ENCODE data around the gene RNF144B. TPM values are rescaled to one million over a fixed set of nuclear protein-coding genes. Genes with fewer than 3 reads are reported as not detected.
"Not testable (repeated sequence)": the region's sequence is repeated elsewhere in the genome, so short reads cannot be mapped to it uniquely, and the experiment has no call there.

Gene RNF144B
- total RNA-seq, 1 donor from 2014 or later, result 14.7 TPM

DNA sequence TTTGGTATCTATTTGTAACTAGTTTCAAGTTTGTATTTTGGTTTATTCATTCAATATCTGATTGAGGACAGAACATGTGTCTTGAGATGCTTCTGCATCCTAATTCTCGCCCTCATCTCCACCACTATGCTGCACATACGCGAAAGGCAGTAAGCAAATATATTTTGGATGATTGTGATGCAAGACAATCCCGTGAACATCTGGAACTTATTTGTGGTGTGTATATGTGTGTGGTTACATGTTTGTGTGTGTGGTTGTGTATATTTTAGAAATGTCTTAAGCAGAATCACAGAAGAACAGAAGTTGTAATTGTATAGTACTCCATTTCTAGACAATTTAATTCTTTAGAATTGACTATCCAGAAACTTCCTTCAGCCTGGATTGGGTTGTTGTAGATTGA lies 35.1 kb upstream of the RNF144B start:
- H3K27me3 Mint-ChIP-seq (ENCODE audit: unreplicated experiment), result no peaks in the 10 kb centered on the region
- TF ChIP-seq, protein P1, sequence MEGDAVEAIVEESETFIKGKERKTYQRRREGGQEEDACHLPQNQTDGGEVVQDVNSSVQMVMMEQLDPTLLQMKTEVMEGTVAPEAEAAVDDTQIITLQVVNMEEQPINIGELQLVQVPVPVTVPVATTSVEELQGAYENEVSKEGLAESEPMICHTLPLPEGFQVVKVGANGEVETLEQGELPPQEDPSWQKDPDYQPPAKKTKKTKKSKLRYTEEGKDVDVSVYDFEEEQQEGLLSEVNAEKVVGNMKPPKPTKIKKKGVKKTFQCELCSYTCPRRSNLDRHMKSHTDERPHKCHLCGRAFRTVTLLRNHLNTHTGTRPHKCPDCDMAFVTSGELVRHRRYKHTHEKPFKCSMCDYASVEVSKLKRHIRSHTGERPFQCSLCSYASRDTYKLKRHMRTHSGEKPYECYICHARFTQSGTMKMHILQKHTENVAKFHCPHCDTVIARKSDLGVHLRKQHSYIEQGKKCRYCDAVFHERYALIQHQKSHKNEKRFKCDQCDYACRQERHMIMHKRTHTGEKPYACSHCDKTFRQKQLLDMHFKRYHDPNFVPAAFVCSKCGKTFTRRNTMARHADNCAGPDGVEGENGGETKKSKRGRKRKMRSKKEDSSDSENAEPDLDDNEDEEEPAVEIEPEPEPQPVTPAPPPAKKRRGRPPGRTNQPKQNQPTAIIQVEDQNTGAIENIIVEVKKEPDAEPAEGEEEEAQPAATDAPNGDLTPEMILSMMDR (IDR thresholded peaks at IDR 0.05), result no peak
- H3K4me1 Mint-ChIP-seq (ENCODE audit: unreplicated experiment), result no peaks in the 10 kb centered on the region
- no peak overlapping the region for H3K27ac Mint-ChIP-seq (ENCODE audit: unreplicated experiment)
- H3K9me3 Mint-ChIP-seq (ENCODE audit: unreplicated experiment), result peaks cover 2% of the 10 kb centered on the region
- no peak overlapping the region for H3K4me3 Mint-ChIP-seq (ENCODE audit: unreplicated experiment)
- H3K36me3 Mint-ChIP-seq (ENCODE audit: unreplicated experiment), result no peaks in the 10 kb centered on the region
- no peak for DNase-seq (ENCODE audit: extremely low spot score, unreplicated experiment)

- no peaks in the 10 kb centered on the region for H3K4me1 Mint-ChIP-seq (ENCODE audit: unreplicated experiment)
- H3K4me3 Mint-ChIP-seq (ENCODE audit: unreplicated experiment), result no peak overlapping the region
- no peaks in the 10 kb centered on the region for H3K27me3 Mint-ChIP-seq (ENCODE audit: unreplicated experiment)
- peaks cover 5% of the 10 kb centered on the region for H3K9me3 Mint-ChIP-seq (ENCODE audit: unreplicated experiment)
- H3K27ac Mint-ChIP-seq (ENCODE audit: unreplicated experiment), result no peak overlapping the region
- DNase-seq (ENCODE audit: extremely low spot score, unreplicated experiment), result no peak
- no peaks in the 10 kb centered on the region for H3K36me3 Mint-ChIP-seq (ENCODE audit: unreplicated experiment)
- TF ChIP-seq, protein P1 (IDR thresholded peaks at IDR 0.05), result no peak
Observed at GRCh38 chr6:18352842-18353241, 34.3 kb upstream of the RNF144B start.

- Mint-ChIP-seq H3K27me3 (ENCODE audit: unreplicated experiment) (no peaks in the 10 kb centered on the region), H3K36me3 (ENCODE audit: unreplicated experiment) (peaks cover 3% of the 10 kb centered on the region), H3K27ac (ENCODE audit: unreplicated experiment) (no peak overlapping the region), H3K9me3 (ENCODE audit: unreplicated experiment) (peaks cover 9% of the 10 kb centered on the region), H3K4me3 (ENCODE audit: unreplicated experiment) (no peak overlapping the region), H3K4me1 (ENCODE audit: unreplicated experiment) (no peaks in the 10 kb centered on the region)
- no peak for DNase-seq (ENCODE audit: extremely low spot score, unreplicated experiment)
- TF ChIP-seq, protein P1 (IDR thresholded peaks at IDR 0.05), result no peak
Observed at GRCh38 chr6:18353251-18353650, 33.9 kb upstream of the RNF144B start.

DNA sequence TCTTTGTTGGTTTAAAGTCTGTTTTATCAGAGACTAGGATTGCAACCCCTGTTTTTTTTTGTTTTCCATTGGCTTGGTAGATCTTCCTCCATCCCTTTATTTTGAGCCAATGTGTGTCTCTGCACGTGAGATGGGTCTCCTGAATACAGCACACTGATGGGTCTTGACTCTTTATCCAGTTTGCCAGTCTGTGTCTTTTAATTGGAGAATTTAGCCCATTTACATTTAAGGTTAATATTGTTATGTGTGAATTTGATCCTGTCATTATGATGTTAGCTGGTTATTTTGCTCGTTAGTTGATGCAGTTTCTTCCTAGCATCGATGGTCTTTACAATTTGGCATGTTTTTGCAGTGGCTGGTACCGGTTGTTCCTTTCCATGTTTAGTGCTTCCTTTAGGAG lies 29.6 kb upstream of the RNF144B start:
- not testable (repeated sequence) for H3K27me3 Mint-ChIP-seq (ENCODE audit: unreplicated experiment); H3K4me3 Mint-ChIP-seq (ENCODE audit: unreplicated experiment); H3K27ac Mint-ChIP-seq (ENCODE audit: unreplicated experiment); H3K36me3 Mint-ChIP-seq (ENCODE audit: unreplicated experiment); DNase-seq (ENCODE audit: extremely low spot score, unreplicated experiment); H3K4me1 Mint-ChIP-seq (ENCODE audit: unreplicated experiment)
- peaks cover 11% of the 10 kb centered on the region for H3K9me3 Mint-ChIP-seq (ENCODE audit: unreplicated experiment)

DNA sequence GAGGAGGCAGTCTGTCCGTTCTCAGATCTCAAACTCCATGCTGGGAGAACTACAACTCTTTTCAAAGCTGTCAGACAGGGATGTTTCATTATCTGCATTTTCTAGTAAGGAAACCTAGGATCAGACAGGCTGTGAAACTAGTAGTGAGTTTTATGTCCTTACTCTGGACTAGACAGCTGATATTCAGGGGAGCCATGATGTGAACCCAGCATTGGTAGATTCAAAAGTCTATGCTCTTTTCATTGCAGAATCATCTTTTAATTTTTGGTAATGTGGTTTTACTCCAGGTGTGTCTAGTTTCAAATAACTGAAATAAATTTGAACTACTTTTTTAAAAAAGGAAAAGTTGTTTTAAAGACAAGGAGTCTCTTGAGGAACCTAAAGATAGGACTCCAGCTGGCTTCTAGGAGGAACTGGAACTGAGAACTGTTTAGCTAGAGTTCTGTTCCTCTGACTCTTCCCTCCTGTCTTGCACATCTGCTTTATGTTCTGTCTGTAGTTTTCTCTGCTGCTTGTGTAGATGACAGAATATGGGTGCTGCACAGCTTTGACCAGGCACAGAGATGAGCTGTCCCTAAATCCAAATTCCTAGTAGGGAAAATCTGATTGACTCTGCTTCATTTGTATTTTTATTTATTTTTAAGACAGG lies 27.8 kb upstream of the RNF144B start:
- no peak for DNase-seq (ENCODE audit: extremely low spot score, unreplicated experiment)
- Mint-ChIP-seq H3K9me3 (ENCODE audit: unreplicated experiment) (peaks cover 11% of the 10 kb centered on the region), H3K27me3 (ENCODE audit: unreplicated experiment) (no peaks in the 10 kb centered on the region), H3K36me3 (ENCODE audit: unreplicated experiment) (peaks cover 3% of the 10 kb centered on the region), H3K4me3 (ENCODE audit: unreplicated experiment) (no peak overlapping the region), H3K27ac (ENCODE audit: unreplicated experiment) (no peak overlapping the region), H3K4me1 (ENCODE audit: unreplicated experiment) (peaks cover 10% of the 10 kb centered on the region)
- TF ChIP-seq, protein P1 (IDR thresholded peaks at IDR 0.05), result no peak
